ENCODE data around the gene SLC25A29. TPM values are rescaled to one million over a fixed set of nuclear protein-coding genes. Genes with fewer than 3 reads are reported as not detected.

SLC25A29 gene
- total RNA-seq, 1 donor = 19.9 TPM

GRCh38 chr14:100330007-100330344 lies 23.7 kb upstream of the SLC25A29 start:
- TF ChIP-seq, protein P1, sequence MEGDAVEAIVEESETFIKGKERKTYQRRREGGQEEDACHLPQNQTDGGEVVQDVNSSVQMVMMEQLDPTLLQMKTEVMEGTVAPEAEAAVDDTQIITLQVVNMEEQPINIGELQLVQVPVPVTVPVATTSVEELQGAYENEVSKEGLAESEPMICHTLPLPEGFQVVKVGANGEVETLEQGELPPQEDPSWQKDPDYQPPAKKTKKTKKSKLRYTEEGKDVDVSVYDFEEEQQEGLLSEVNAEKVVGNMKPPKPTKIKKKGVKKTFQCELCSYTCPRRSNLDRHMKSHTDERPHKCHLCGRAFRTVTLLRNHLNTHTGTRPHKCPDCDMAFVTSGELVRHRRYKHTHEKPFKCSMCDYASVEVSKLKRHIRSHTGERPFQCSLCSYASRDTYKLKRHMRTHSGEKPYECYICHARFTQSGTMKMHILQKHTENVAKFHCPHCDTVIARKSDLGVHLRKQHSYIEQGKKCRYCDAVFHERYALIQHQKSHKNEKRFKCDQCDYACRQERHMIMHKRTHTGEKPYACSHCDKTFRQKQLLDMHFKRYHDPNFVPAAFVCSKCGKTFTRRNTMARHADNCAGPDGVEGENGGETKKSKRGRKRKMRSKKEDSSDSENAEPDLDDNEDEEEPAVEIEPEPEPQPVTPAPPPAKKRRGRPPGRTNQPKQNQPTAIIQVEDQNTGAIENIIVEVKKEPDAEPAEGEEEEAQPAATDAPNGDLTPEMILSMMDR (IDR thresholded peaks at IDR 0.05; ENCODE audit: extremely low read depth, low read depth, low read length) = no peak
- no peaks in the 10 kb centered on the region for H3K79me2 ChIP-seq (ENCODE audit: insufficient read depth, low read length)

GRCh38 chr14:100329233-100330006 lies 23.2 kb upstream of the SLC25A29 start:
- no peak overlapping the region for H3K4me3 ChIP-seq (ENCODE audit: insufficient read depth, low read length)
- no peaks in the 10 kb centered on the region for H3K4me1 ChIP-seq (ENCODE audit: insufficient read depth, low read length)
- no peak overlapping the region for H2AFZ ChIP-seq (ENCODE audit: low read length)
- H4K20me1 ChIP-seq (ENCODE audit: insufficient read depth, low read length) = no peaks in the 10 kb centered on the region
- H3K9me3 ChIP-seq (ENCODE audit: low read depth, low read length) = no peaks in the 10 kb centered on the region
- no peak overlapping the region for H3K27ac ChIP-seq (ENCODE audit: low read depth, low read length)
- H3K36me3 ChIP-seq (ENCODE audit: insufficient read depth, low read length) = peaks cover 4% of the 10 kb centered on the region
- TF ChIP-seq, protein P1 (IDR thresholded peaks at IDR 0.05; ENCODE audit: extremely low read depth, low read depth, low read length) = no peak
- no peak overlapping the region for H3K4me2 ChIP-seq (ENCODE audit: insufficient read depth, low read length)
- H3K79me2 ChIP-seq (ENCODE audit: insufficient read depth, low read length) = no peaks in the 10 kb centered on the region
- peak; percentile 72 for DNase-seq (ENCODE audit: insufficient read length, low spot score, missing footprints)
- H3K27me3 ChIP-seq (ENCODE audit: insufficient read depth, low read length) = no peaks in the 10 kb centered on the region

More at GRCh38 chr14:100330007-100330344, 23.7 kb upstream of the SLC25A29 start:
- Histone ChIP-seq H3K27me3 (ENCODE audit: insufficient read depth, low read length) (no peaks in the 10 kb centered on the region), H3K4me1 (ENCODE audit: insufficient read depth, low read length) (no peaks in the 10 kb centered on the region), H3K4me3 (ENCODE audit: insufficient read depth, low read length) (no peak overlapping the region), H3K4me2 (ENCODE audit: insufficient read depth, low read length) (no peak overlapping the region), H3K36me3 (ENCODE audit: insufficient read depth, low read length) (peaks cover 7% of the 10 kb centered on the region), H2AFZ (ENCODE audit: low read length) (no peak overlapping the region), H3K9me3 (ENCODE audit: low read depth, low read length) (no peaks in the 10 kb centered on the region), H4K20me1 (ENCODE audit: insufficient read depth, low read length) (no peaks in the 10 kb centered on the region), H3K27ac (ENCODE audit: low read depth, low read length) (no peak overlapping the region)
- DNase-seq (ENCODE audit: insufficient read length, low spot score, missing footprints) = peak; percentile 44

GRCh38 chr14:100328495-100329163 lies 22.4 kb upstream of the SLC25A29 start:
- DNase-seq (ENCODE audit: insufficient read length, low spot score, missing footprints) = peak; percentile 57
- TF ChIP-seq, protein P1 (IDR thresholded peaks at IDR 0.05; ENCODE audit: extremely low read depth, low read depth, low read length) = no peak
- no peak overlapping the region for H2AFZ ChIP-seq (ENCODE audit: low read length)
- no peaks in the 10 kb centered on the region for H3K4me1 ChIP-seq (ENCODE audit: insufficient read depth, low read length)
- no peaks in the 10 kb centered on the region for H4K20me1 ChIP-seq (ENCODE audit: insufficient read depth, low read length)
- no peaks in the 10 kb centered on the region for H3K79me2 ChIP-seq (ENCODE audit: insufficient read depth, low read length)
- H3K36me3 ChIP-seq (ENCODE audit: insufficient read depth, low read length) = no peaks in the 10 kb centered on the region
- no peak overlapping the region for H3K4me3 ChIP-seq (ENCODE audit: insufficient read depth, low read length)
- no peaks in the 10 kb centered on the region for H3K9me3 ChIP-seq (ENCODE audit: low read depth, low read length)
- H3K27ac ChIP-seq (ENCODE audit: low read depth, low read length) = no peak overlapping the region
- no peaks in the 10 kb centered on the region for H3K27me3 ChIP-seq (ENCODE audit: insufficient read depth, low read length)
- H3K4me2 ChIP-seq (ENCODE audit: insufficient read depth, low read length) = no peak overlapping the region

GRCh38 chr14:100327128-100327527 lies 20.9 kb upstream of the SLC25A29 start:
- Histone ChIP-seq H3K4me2 (ENCODE audit: insufficient read depth, low read length) (no peak overlapping the region), H3K4me1 (ENCODE audit: insufficient read depth, low read length) (no peaks in the 10 kb centered on the region), H3K27me3 (ENCODE audit: insufficient read depth, low read length) (no peaks in the 10 kb centered on the region), H3K79me2 (ENCODE audit: insufficient read depth, low read length) (no peaks in the 10 kb centered on the region), H3K36me3 (ENCODE audit: insufficient read depth, low read length) (no peaks in the 10 kb centered on the region), H3K4me3 (ENCODE audit: insufficient read depth, low read length) (no peak overlapping the region), H3K27ac (ENCODE audit: low read depth, low read length) (no peak overlapping the region), H3K9me3 (ENCODE audit: low read depth, low read length) (no peaks in the 10 kb centered on the region), H2AFZ (ENCODE audit: low read length) (no peak overlapping the region), H4K20me1 (ENCODE audit: insufficient read depth, low read length) (no peaks in the 10 kb centered on the region)
- DNase-seq (ENCODE audit: insufficient read length, low spot score, missing footprints) = no peak
- TF ChIP-seq, protein P1 (IDR thresholded peaks at IDR 0.05; ENCODE audit: extremely low read depth, low read depth, low read length) = no peak

Measured in osteoblast (primary cell).